Hepatocyte (in vitro differentiated cells): ENCODE measurements around the gene ACSS1. TPM values are rescaled to one million over a fixed set of nuclear protein-coding genes. Genes with fewer than 3 reads are reported as not detected.

Source experiments
- DNase-seq: peaks from one replicate; pipeline ENCODE4 v3.0.0-alpha.2; 2016; ENCODE audit warnings: low spot score
- H2AFZ ChIP-seq: fragments of 200-600 bp; sonication (generic); 2 replicates; pipeline ENCODE4 v1.6.0; 2016; ENCODE audit warnings: antibody characterized with exemption, mild to moderate bottlenecking
- H3K27ac ChIP-seq: fragments of 200-600 bp; sonication (generic); 2 replicates; pipeline ENCODE4 v1.5.1; 2016; ENCODE audit warnings: mild to moderate bottlenecking
- H3K27me3 ChIP-seq: fragments of 200-600 bp; sonication (generic); 2 replicates; pipeline ENCODE4 v1.6.1; 2016
- H3K36me3 ChIP-seq: fragments of 200-600 bp; sonication (generic); replicated peaks from 2 replicates; pipeline ENCODE4 v1.5.1; 2016; ENCODE audit warnings: low read depth; ENCODE audit not compliant: insufficient read depth
- H3K4me1 ChIP-seq: fragments of 200-600 bp; sonication (generic); 2 replicates; pipeline ENCODE4 v1.5.1; 2016; ENCODE audit warnings: mild to moderate bottlenecking, moderate library complexity; ENCODE audit not compliant: insufficient read depth
- H3K4me2 ChIP-seq: fragments of 200-600 bp; sonication (generic); 2 replicates; pipeline ENCODE4 v1.6.0; 2016
- H3K4me3 ChIP-seq: fragments of 200-600 bp; sonication (generic); 2 replicates; pipeline ENCODE4 v1.5.1; 2016; ENCODE audit warnings: mild to moderate bottlenecking
- H3K79me2 ChIP-seq: fragments of 200-600 bp; sonication (generic); 2 replicates; pipeline ENCODE4 v1.6.0; 2017; ENCODE audit warnings: mild to moderate bottlenecking
- H3K9me2 ChIP-seq: fragments of 200-600 bp; sonication (generic); replicated peaks from 2 replicates; pipeline ENCODE4 v1.6.0; 2017; ENCODE audit warnings: mild to moderate bottlenecking; ENCODE audit not compliant: insufficient read depth
- H3K9me3 ChIP-seq: fragments of 200-600 bp; sonication (generic); 2 replicates; pipeline ENCODE4 v1.5.1; 2016; ENCODE audit warnings: low read depth, mild to moderate bottlenecking
- H4K20me1 ChIP-seq: fragments of 200-600 bp; sonication (generic); 2 replicates; pipeline ENCODE4 v1.6.0; 2016; ENCODE audit warnings: mild to moderate bottlenecking; ENCODE audit not compliant: insufficient read depth, poor library complexity, severe bottlenecking
- CTCF ChIP-seq: fragments of 200-600 bp; sonication (generic); IDR thresholded peaks from 2 replicates; pipeline ENCODE4 v1.5.1; 2016; ENCODE audit warnings: antibody characterized with exemption, mild to moderate bottlenecking; ENCODE audit not compliant: poor library complexity
- EZH2 ChIP-seq: fragments of 200-600 bp; sonication (generic); IDR thresholded peaks from 2 replicates; pipeline ENCODE4 v1.6.1; 2016; ENCODE audit warnings: antibody characterized with exemption, mild to moderate bottlenecking, borderline replicate concordance
- EZH2phosphoT487 ChIP-seq: fragments of 200-600 bp; sonication (generic); IDR thresholded peaks from one replicate; pipeline ENCODE4 v1.6.1; 2018; ENCODE audit warnings: antibody characterized with exemption, mild to moderate bottlenecking, low read depth, moderate library complexity; ENCODE audit not compliant: unreplicated experiment, severe bottlenecking
- WGBS: methylation state at CpG from one replicate; pipeline ENCODE4 v1.1.6; 2016; ENCODE audit warnings: low lambda C conversion rate; ENCODE audit errors: missing lambda C conversion rate; 5-methylcytosine and 5-hydroxymethylcytosine counted together
- polyA plus RNA-seq: library from polyadenylated mRNA; unstranded; fragments of >200 nt; fragmentation: Nextera tagmentation; extraction: Ambion mirVana; gene quantifications from 2 replicates; pipeline ENCODE4 v1.2.1, GENCODE V29; 2016
- total RNA-seq: library from RNA; depleted of rRNA; stranded (reverse); fragments of >200 nt; gene quantifications from 2 replicates; pipeline ENCODE4 v1.2.3, GENCODE V29; 2014

ACSS1 gene
- total and polyA plus RNA-seq, 2 experiments from 2014 or later, result 20.5 to 37.7 TPM

- 54% methylated on average over 4 of the region's 4 CpGs for WGBS
- Histone ChIP-seq H3K27me3 (no peaks in the 10 kb centered on the region), H3K4me1 (no peaks in the 10 kb centered on the region), H2AFZ (no peak overlapping the region), H3K36me3 (no peaks in the 10 kb centered on the region), H3K27ac (no peak overlapping the region), H4K20me1 (no peaks in the 10 kb centered on the region), H3K4me3 (no peak overlapping the region), H3K9me2 (no peaks in the 10 kb centered on the region), H3K4me2 (no peak overlapping the region), H3K9me3 (no peaks in the 10 kb centered on the region), H3K79me2 (no peaks in the 10 kb centered on the region)
- peak; percentile 55 for DNase-seq
- TF ChIP-seq EZH2phosphoT487 (no peak), EZH2 (no peak), CTCF (no peak)
Measured at GRCh38 chr20:25000268-25000801, 57.6 kb downstream of the ACSS1 start.

DNA sequence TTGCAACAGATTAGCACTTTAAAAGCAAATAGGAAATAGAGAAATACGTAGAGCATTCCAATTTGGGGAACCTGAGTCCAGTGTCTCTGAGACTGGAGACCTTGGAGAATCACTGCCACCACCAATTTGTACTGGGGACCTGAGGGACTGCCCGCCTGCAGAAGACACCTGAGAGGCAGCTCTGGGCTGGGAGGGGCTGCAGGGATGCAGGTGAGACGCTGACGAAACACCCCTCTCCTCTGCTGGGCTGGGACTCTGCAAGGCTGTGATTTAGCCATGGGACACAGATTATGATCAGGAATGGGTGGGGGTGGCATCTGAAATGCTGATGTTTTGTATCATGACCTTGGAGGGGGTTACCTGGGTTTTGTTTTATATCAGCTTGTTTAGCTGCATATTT lies 58.4 kb downstream of the ACSS1 start:
- no peaks in the 10 kb centered on the region for H3K9me3 ChIP-seq
- H3K36me3 ChIP-seq, result no peaks in the 10 kb centered on the region
- WGBS, result 62% methylated on average over 4 of the region's 4 CpGs
- TF ChIP-seq CTCF, result no peak
- TF ChIP-seq EZH2phosphoT487, result no peak
- TF ChIP-seq EZH2, result no peak
- H3K4me3 ChIP-seq, result no peak overlapping the region
- H4K20me1 ChIP-seq, result no peaks in the 10 kb centered on the region
- no peaks in the 10 kb centered on the region for H3K9me2 ChIP-seq
- H2AFZ ChIP-seq, result no peak overlapping the region
- H3K27me3 ChIP-seq, result no peaks in the 10 kb centered on the region
- no peaks in the 10 kb centered on the region for H3K4me1 ChIP-seq
- DNase-seq, result no peak
- no peak overlapping the region for H3K27ac ChIP-seq
- no peak overlapping the region for H3K4me2 ChIP-seq
- H3K79me2 ChIP-seq, result no peaks in the 10 kb centered on the region

- WGBS, result 79% methylated on average over 12 of the region's 12 CpGs
Measured at GRCh38 chr20:24998631-24999445, 59.1 kb downstream of the ACSS1 start.

More at GRCh38 chr20:24998631-24999445, 59.1 kb downstream of the ACSS1 start:
- Histone ChIP-seq H3K9me3 (no peaks in the 10 kb centered on the region), H3K36me3 (no peaks in the 10 kb centered on the region), H2AFZ (no peak overlapping the region), H3K27ac (no peak overlapping the region), H3K4me1 (no peaks in the 10 kb centered on the region), H4K20me1 (no peaks in the 10 kb centered on the region), H3K79me2 (no peaks in the 10 kb centered on the region), H3K4me2 (no peak overlapping the region), H3K27me3 (no peaks in the 10 kb centered on the region), H3K9me2 (no peaks in the 10 kb centered on the region), H3K4me3 (no peak overlapping the region)
- DNase-seq, result no peak
- TF ChIP-seq EZH2, result no peak
- TF ChIP-seq EZH2phosphoT487, result no peak
- no peak for TF ChIP-seq CTCF
